GM18498 (cell line): ENCODE measurements around the gene SSH3.

Experiments
- ATAC-seq: cut with Tn5 transposase; IDR thresholded peaks from one replicate; pipeline ENCODE4 v1.9.1; 2021; ENCODE audit warnings: mild to moderate bottlenecking, moderate library complexity; ENCODE audit not compliant: unreplicated experiment

The SSH3 gene

GRCh38 chr11:67344264-67344663, 40.9 kb downstream of the SSH3 start:
- ATAC-seq, result no peak

DNA sequence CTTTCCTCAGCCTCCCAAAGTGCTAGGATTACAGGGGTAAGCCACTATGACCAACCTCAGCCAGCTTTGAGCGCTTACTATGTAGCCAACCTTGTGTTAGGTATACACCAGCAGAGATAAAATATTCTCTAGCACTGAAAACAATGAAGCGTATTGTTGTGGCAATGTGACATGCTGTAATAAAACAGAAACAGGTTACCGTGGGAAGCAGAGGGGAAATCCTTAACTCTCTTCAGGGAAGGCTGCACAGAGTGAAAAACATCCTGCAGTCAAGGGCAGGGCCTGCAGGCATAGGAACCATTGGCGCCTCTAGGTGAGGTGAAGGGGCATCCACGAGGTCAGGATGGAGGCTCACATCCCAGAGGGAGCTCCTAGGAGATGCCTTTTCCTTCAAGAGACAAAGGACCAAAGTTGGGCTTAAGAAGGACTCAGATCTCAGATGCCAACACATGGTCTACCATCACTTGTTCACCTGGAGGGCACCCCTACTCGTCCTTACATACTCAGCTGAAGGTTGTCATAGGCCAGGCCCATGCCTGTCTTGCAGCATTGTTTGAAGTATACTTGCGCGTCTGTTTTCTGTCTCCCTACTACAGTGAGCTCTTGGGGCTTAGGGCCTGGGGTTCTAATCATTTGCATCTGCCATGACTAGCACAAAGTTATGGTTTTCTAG, 42.1 kb downstream of the SSH3 start:
- no peak for ATAC-seq

- ATAC-seq, result no peak
Measured at GRCh38 chr11:67345920-67346819, 42.8 kb downstream of the SSH3 start.

DNA sequence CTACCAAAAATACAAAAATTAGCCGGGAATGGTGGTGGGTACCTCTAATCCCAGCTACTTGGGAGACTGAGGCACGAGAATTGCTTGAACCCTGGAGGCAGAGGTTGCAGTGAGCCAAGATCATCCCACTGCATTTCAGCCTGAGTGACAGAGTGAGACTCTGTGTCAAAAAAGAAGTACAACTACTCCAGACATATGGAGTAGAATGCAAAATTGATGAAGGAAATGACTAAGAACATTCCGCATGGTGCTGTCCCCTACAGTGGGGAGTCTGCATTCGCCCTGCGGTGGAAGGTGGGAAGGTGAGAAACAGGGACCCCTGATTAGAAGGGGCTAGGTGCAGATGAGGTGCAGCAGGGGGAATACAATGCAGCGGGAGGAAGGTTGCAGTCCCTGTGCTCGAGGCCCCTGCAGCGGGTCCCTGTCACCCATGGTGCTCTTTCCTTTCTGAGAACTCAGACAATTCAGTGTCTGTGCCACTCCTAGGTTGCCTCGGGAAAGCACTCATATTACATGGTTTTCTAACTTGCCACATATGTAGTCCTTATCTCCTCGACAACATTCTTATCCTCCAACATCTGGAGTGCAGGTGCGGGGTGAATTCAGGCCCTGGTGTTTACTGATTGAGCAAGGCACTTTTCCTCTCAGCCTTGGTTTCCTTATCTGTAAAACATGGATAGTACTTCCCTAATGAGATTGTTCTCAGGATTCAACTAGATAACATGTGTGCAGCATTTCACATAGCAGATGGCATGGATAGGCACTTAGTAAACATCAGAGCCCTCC, 44.8 kb downstream of the SSH3 start:
- ATAC-seq, result no peak

DNA sequence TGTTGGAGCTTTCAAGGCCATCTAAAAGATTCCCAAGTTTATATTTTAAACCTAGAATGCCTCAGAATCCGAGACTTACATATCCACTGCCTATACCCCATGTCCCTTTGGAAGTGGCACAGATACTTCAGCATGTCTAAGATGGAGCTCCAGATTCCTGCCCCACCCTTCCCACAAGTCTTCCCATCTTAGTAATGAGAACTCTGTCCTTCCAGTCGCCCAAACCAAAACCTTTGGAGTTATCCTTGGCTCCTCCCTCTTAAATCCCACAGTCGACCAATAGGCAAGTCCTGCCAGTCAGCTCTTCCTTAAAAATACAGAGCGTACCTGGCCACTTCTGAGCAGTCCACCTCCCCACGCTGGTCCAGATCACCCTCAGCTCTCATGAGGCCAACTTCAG, 45.7 kb downstream of the SSH3 start:
- no peak for ATAC-seq

- ATAC-seq, result no peak
Measured at GRCh38 chr11:67349457-67349856, 46.1 kb downstream of the SSH3 start.

DNA sequence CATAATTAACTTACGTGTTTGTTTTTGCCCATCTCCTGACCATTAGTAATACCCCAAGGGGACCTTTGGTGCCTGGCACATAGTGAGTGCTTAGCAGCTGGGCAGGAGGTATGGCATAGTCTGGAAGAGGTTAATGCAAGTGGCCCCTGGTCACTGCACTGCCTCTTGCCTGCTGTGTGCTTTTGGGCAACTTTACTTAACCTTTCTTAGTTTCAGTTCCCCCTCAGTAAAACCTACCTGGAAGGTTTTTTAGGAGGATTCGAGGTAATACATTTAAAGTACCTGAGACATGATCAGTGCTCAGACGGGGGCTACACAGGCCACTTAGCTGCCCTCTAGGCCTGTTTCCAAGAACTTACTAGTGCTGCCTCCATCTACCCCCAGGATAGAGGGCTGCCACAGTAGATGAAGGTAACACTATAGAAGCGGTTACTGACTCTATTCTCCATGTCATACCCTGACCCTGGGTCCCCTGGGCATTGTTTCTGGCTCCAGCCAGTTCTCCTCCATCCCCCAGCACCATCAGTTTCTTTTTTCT, 46.7 kb downstream of the SSH3 start:
- ATAC-seq, result no peak

- ATAC-seq, result no peak
Measured at GRCh38 chr11:67351275-67352005, 48.1 kb downstream of the SSH3 start.

DNA sequence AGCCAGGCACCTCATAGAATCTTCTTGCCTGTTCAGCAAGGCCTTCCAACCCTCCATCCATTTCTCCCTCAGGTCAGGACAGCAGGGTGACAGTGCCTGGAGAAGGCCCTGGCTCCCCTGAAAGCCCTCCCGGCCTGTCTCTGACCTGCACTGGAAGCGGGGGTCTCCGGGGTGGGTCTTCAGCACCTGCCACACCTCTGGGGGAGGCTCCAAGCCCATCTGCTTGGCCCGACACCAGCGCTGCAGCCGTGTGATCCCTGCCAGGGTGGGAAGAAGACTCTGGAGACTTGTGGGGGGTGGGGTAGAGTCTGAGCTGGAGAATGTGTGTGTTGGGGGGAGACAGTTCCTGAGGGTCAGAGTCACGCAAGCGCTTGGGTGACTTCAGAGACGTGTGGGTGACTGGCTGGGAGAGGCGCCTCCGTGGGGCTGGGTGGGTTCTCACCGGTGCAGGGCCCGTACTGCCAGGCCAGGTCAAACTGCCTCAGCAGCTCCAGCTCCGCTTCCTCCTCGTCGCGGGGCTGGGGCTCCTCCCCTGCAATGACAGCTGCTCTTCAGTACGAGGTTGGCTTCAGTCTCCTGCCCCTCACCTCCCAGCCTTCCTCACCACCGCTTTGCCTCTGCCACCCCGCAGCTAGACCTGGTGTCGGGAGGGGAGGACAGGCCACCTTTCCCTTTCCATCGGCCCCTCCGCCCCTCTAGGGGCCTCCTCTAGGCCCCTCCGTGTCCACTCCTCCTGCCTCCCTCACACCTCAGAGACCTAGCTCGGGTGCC, 49.4 kb downstream of the SSH3 start:
- ATAC-seq, result peak; percentile 14

GRCh38 chr11:67353317-67354074, 50.2 kb downstream of the SSH3 start, which contains the start of gene POLD4:
TSS of gene POLD4 (minus strand) at chr11:67353546. CDS start at chr11:67353399, 147 bp downstream.
- peak; percentile 82 for ATAC-seq

GRCh38 chr11:67354075-67355022, 51.0 kb downstream of the SSH3 start:
- no peak for ATAC-seq

- ATAC-seq, result no peak
Measured at GRCh38 chr11:67355023-67355793, 51.9 kb downstream of the SSH3 start.

- ATAC-seq, result no peak
Measured at GRCh38 chr11:67355794-67356386, 52.6 kb downstream of the SSH3 start.

GRCh38 chr11:67356387-67356863, 53.1 kb downstream of the SSH3 start:
- ATAC-seq, result no peak

GRCh38 chr11:67356864-67357561, 53.7 kb downstream of the SSH3 start:
- ATAC-seq, result no peak
